AG10803 (cell line): Measurements from ENCODE around the gene MTURN.
"Not testable (repeated sequence)": the region's sequence is repeated elsewhere in the genome, so short reads cannot be mapped to it uniquely, and the experiment has no call there.

ENCODE experiments used
- DNase-seq: peaks from one replicate; pipeline ENCODE4 v3.0.0; 2010; ENCODE audit warnings: low read depth
- H3K4me3 ChIP-seq: 2 replicates; pipeline ENCODE4 v1.5.1; 2011; ENCODE audit warnings: mild to moderate bottlenecking, low read length, control low read depth
- CTCF ChIP-seq: conservative IDR thresholded peaks from 2 replicates; pipeline ENCODE4 v1.5.1; 2011; ENCODE audit warnings: mild to moderate bottlenecking, low read length, control low read depth, inconsistent platforms

MTURN gene

GRCh38 chr7:30093420-30093952, 41.3 kb upstream of the MTURN start:
- no peak for TF ChIP-seq CTCF
- H3K4me3 ChIP-seq = no peak overlapping the region
- no peak for DNase-seq

GRCh38 chr7:30098599-30098998, 36.2 kb upstream of the MTURN start:
- not testable (repeated sequence) for H3K4me3 ChIP-seq, DNase-seq

- H3K4me3 ChIP-seq = no peak overlapping the region
- no peak for TF ChIP-seq CTCF
- DNase-seq = no peak
Measured at GRCh38 chr7:30102281-30102680, 32.5 kb upstream of the MTURN start.

- no peak overlapping the region for H3K4me3 ChIP-seq
- no peak for DNase-seq
- no peak for TF ChIP-seq CTCF
Measured at GRCh38 chr7:30104157-30104556, 30.6 kb upstream of the MTURN start.

GRCh38 chr7:30112103-30112713, 22.6 kb upstream of the MTURN start:
- no peak for TF ChIP-seq CTCF
- H3K4me3 ChIP-seq = no peak overlapping the region
- DNase-seq = no peak

GRCh38 chr7:30113144-30113543, 21.6 kb upstream of the MTURN start:
- TF ChIP-seq CTCF = no peak
- no peak for DNase-seq
- H3K4me3 ChIP-seq = no peak overlapping the region

- TF ChIP-seq CTCF = no peak
- H3K4me3 ChIP-seq = no peak overlapping the region
- no peak for DNase-seq
Measured at GRCh38 chr7:30114536-30115238, 20.1 kb upstream of the MTURN start.
